Prostate gland (tissue), 2 donors: Measurements from ENCODE around the gene AKT1. TPM values are rescaled to one million over a fixed set of nuclear protein-coding genes. Genes with fewer than 3 reads are reported as not detected.

Source experiments
- DNase-seq: peaks from one replicate; pipeline ENCODE4 v3.0.0-alpha.2; 2019; ENCODE audit warnings: low spot score
- H3K27ac ChIP-seq, 2 donors: fragments of 200-600 bp; sonication (generic); 2 replicates each; pipeline ENCODE4 v1.5.1; 2017 to 2019
- H3K27me3 ChIP-seq: fragments of 200-600 bp; sonication (generic); replicated peaks from 2 replicates; pipeline ENCODE4 v1.5.1; 2019; ENCODE audit not compliant: insufficient read depth
- H3K36me3 ChIP-seq, 2 donors: fragments of 200-600 bp; sonication (generic); 1 replicate in 1 of 2; 2 replicates in 1 of 2; pipeline versions ENCODE4 v1.5.1 to v1.8.1; 2017 to 2019
- H3K4me1 ChIP-seq: fragments of 200-600 bp; sonication (generic); replicated peaks from 2 replicates; pipeline ENCODE4 v1.5.1; 2019
- H3K4me3 ChIP-seq, 2 donors: fragments of 200-600 bp; sonication (generic); 2 replicates each; pipeline ENCODE4 v1.5.1; 2017 to 2019
- H3K9me3 ChIP-seq: fragments of 200-600 bp; sonication (generic); 2 replicates; pipeline ENCODE4 v1.5.1; 2017
- POLR2A ChIP-seq: fragments of 450-650 bp; IDR thresholded peaks from one replicate; pipeline ENCODE4 v1.6.1; 2016; ENCODE audit warnings: antibody characterized with exemption, mild to moderate bottlenecking
- POLR2AphosphoS5 ChIP-seq: sonication (generic); formaldehyde crosslinking; IDR thresholded peaks from one replicate; pipeline ENCODE4 v1.6.1; 2017; ENCODE audit warnings: antibody characterized with exemption
- WGBS: methylation state at CpG from one replicate; pipeline ENCODE4 v1.1.5; 2018; 5-methylcytosine and 5-hydroxymethylcytosine counted together
- intact Hi-C: fragments of 100-400 bp; cut with DNase I; formaldehyde crosslinking; loops from one replicate; pipeline ENCODE4 v1.14.2; 2022
- total RNA-seq, 2 donors: library from RNA; depleted of rRNA; stranded (reverse); fragments of >200 nt; gene quantifications; one replicate each; pipeline ENCODE4 v1.1.0, GENCODE V29; 2016
- TF ChIP-seq, protein P1 (sequence below), 4 experiments: fragments of 200-600 bp in 2 of 4; fragments of 450-650 bp in 2 of 4; sonication (generic) in 2 of 4; IDR thresholded peaks; 1 replicate in 3 of 4; 2 replicates in 1 of 4; pipeline ENCODE4 v1.5.1; 2016 to 2019; ENCODE audit warnings: antibody characterized with exemption in 4 of 4, mild to moderate bottlenecking in 2 of 4, moderate library complexity in 2 of 4

The AKT1 gene
- total RNA-seq, 2 donors from 2014 or later, result 154 to 200 TPM

DNA sequence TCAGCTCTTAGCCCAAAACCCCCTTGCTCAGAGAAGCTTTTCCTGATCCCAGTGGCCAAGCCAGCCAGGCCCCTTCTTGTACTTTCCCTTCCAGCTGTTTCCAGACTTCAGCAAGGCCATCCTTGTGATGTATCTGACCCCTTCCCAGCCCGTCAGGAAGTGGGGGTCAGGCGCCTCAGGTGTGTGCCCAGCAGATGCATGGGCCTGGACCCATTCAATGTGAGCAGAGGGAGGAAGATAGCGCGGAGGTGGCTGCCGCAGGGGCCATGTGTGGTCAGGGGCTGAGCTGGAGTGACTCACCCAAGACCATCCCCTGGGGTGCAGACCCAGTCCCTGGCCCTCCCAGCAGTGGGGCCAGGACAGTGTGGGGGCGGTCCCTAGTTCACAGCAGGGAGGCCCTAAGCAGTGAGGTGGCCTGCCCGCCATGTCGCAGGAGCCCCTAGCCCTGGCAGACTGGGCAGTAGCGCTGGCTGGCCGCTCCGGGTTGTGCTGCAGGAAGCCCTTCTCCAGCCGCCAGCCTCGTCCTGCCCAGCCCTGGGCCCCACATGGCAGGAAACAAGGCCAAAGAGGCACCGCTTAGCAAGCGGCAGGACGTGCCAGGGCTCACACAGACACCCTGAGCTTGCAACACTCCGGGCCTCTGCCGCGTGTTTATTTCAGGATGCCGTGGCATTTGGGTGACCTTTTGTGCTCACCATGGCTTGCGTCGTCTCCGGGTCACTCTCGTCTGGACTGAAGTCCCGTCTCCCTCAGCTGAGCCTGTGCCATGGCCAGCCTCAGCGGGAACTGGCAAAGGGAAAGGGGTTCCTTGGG is 59.5 kb downstream of the AKT1 start:
- 41% methylated on average over 23 of the region's 26 CpGs for WGBS
- no peaks in the 10 kb centered on the region for H3K4me1 ChIP-seq
- intact Hi-C loops, result no loop called here
- H3K9me3 ChIP-seq, result no peaks in the 10 kb centered on the region
- no peak for DNase-seq
- no peaks in the 10 kb centered on the region for H3K27me3 ChIP-seq
- H3K36me3 ChIP-seq, result no peaks in the 10 kb centered on the region
- H3K27ac ChIP-seq, result peak overlapping the region; percentile 44 to 65
- H3K4me3 ChIP-seq, result no peak overlapping the region
- peak; percentile 12 for TF ChIP-seq POLR2A
- TF ChIP-seq, protein P1, sequence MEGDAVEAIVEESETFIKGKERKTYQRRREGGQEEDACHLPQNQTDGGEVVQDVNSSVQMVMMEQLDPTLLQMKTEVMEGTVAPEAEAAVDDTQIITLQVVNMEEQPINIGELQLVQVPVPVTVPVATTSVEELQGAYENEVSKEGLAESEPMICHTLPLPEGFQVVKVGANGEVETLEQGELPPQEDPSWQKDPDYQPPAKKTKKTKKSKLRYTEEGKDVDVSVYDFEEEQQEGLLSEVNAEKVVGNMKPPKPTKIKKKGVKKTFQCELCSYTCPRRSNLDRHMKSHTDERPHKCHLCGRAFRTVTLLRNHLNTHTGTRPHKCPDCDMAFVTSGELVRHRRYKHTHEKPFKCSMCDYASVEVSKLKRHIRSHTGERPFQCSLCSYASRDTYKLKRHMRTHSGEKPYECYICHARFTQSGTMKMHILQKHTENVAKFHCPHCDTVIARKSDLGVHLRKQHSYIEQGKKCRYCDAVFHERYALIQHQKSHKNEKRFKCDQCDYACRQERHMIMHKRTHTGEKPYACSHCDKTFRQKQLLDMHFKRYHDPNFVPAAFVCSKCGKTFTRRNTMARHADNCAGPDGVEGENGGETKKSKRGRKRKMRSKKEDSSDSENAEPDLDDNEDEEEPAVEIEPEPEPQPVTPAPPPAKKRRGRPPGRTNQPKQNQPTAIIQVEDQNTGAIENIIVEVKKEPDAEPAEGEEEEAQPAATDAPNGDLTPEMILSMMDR (IDR thresholded peaks at IDR 0.05), result no peak
- peak; percentile 76 for TF ChIP-seq POLR2AphosphoS5

DNA sequence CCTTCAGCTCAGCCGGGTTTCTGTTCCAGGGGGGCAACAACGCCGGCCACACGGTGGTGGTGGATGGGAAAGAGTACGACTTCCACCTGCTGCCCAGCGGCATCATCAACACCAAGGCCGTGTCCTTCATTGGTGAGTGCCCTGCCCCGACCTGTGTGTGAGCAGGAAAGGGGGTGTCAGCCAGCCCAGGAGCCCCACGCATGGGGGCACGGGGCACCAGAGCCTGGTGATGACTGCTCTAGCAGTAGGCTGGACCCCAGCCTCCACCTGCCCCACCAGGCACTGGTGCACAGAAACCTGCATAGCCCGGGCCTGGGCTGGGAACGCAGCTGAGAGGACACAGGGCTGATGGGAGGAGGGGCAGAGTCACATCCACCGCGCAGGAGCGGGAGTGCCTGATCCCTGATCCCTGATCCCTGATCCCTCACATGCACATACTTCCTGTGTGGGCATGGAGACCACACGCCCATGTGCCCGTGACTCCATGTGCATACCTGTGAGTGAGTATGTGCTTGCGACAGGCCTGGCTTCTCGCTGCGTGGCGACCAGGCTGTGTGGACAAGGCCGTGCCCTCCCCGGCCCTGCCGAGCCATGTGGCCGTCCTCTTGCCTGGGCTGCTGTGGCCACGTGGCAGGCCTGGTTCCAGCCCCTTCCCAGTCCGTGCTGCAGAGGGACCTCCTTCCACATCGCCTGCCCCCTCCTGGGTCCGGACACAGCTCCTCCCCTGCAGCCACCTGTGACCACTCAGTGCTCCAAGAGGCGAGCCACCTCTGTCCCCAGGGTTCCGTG is 60.4 kb downstream of the AKT1 start:
- no peaks in the 10 kb centered on the region for H3K9me3 ChIP-seq
- H3K4me3 ChIP-seq, result no peak overlapping the region
- H3K27ac ChIP-seq, result peak overlapping the region in 1 of 2 donors; percentile 65
- H3K36me3 ChIP-seq, result no peaks in the 10 kb centered on the region
- no peaks in the 10 kb centered on the region for H3K27me3 ChIP-seq
- no peak for TF ChIP-seq POLR2A
- TF ChIP-seq, protein P1 (IDR thresholded peaks at IDR 0.05), result no peak
- WGBS, result 88% methylated on average over 26 of the region's 31 CpGs
- no peaks in the 10 kb centered on the region for H3K4me1 ChIP-seq
- no peak for DNase-seq
- intact Hi-C loops, result no loop called here

DNA sequence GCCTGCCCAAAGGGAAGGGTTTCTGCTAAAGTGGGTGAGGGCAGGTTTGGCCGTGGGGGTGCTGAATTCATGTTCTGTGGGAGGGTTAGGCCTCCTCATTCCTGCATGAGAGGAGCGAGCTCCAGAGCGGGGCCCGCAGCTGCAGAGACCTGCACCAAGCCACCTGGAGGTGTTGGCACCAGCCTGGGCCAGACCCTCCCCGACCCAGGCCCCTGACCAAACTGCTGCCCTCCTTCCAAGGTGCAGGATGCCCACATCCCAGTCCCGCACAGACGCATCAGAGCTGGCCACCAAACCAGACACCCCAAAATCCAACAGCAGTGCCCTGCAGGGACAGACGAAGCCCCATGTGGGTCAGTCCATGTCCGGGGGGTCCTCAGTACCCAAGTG is 61.0 kb downstream of the AKT1 start:
- intact Hi-C loops, result no loop called here
- Histone ChIP-seq H3K4me1 (no peaks in the 10 kb centered on the region), H3K4me3 (no peak overlapping the region), H3K36me3 (no peaks in the 10 kb centered on the region), H3K27ac (no peak overlapping the region), H3K27me3 (no peaks in the 10 kb centered on the region), H3K9me3 (no peaks in the 10 kb centered on the region)
- TF ChIP-seq POLR2AphosphoS5, result no peak
- no peak for TF ChIP-seq POLR2A
- TF ChIP-seq, protein P1 (IDR thresholded peaks at IDR 0.05), result no peak
- WGBS, result 97% methylated on average over 8 of the region's 9 CpGs
- no peak for DNase-seq

DNA sequence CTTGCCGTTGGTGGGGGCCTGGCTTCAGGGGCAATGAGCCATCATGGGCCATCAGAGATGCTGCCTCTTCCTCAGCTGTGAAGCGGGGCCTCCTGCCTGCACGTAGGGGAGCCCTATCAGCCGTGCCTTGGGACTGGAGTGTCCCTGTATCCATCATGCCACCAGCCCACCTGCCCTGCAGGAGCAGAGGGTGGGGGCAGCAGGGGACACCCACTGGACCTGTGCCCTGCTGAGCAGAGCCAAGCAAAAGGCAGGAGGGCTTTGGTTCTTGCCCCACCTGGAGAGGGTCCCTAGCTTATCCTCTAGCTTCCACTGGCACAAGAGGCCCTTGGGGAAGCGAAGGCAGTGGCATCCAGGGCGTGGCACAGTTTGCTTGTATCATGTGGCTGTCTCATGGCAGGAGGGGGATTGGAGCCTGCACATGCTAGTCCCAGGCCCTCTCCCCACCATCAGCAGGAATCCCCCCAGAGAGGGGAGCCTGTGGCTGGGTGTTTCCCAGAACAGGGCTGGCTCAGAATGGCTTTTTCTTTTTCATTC is 61.4 kb downstream of the AKT1 start:
- H3K4me1 ChIP-seq, result no peaks in the 10 kb centered on the region
- intact Hi-C loops, result no loop called here
- 80% methylated on average over 6 of the region's 6 CpGs for WGBS
- no peak overlapping the region for H3K4me3 ChIP-seq
- no peak overlapping the region for H3K27ac ChIP-seq
- H3K9me3 ChIP-seq, result no peaks in the 10 kb centered on the region
- no peaks in the 10 kb centered on the region for H3K27me3 ChIP-seq
- H3K36me3 ChIP-seq, result no peaks in the 10 kb centered on the region
- TF ChIP-seq POLR2AphosphoS5, result no peak
- TF ChIP-seq, protein P1 (IDR thresholded peaks at IDR 0.05), result no peak
- no peak for TF ChIP-seq POLR2A
- DNase-seq, result no peak
